Fibroblast of skin of scalp (primary cell): Measurements from ENCODE around the gene DPM3. TPM values are rescaled to one million over a fixed set of nuclear protein-coding genes. Genes with fewer than 3 reads are reported as not detected.
"Not testable (repeated sequence)": the region's sequence is repeated elsewhere in the genome, so short reads cannot be mapped to it uniquely, and the experiment has no call there.

Source experiments
- DNase-seq: peaks from one replicate; pipeline ENCODE4 v3.0.0-alpha.2; 2013
- polyA plus RNA-seq, 2 experiments: library from polyadenylated mRNA; unstranded; fragments of 120-200 nt; gene quantifications; one replicate each; pipeline ENCODE4 v1.2.1, GENCODE V29; 2013; ENCODE audit not compliant: insufficient read length in 2 of 2

The DPM3 gene, protein sequence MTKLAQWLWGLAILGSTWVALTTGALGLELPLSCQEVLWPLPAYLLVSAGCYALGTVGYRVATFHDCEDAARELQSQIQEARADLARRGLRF
- polyA plus RNA-seq (2013, experiment 1 of 2; ENCODE audit: insufficient read length) = 20.4 TPM
- polyA plus RNA-seq (2013, experiment 2 of 2; ENCODE audit: insufficient read length) = 19.8 TPM

DNA sequence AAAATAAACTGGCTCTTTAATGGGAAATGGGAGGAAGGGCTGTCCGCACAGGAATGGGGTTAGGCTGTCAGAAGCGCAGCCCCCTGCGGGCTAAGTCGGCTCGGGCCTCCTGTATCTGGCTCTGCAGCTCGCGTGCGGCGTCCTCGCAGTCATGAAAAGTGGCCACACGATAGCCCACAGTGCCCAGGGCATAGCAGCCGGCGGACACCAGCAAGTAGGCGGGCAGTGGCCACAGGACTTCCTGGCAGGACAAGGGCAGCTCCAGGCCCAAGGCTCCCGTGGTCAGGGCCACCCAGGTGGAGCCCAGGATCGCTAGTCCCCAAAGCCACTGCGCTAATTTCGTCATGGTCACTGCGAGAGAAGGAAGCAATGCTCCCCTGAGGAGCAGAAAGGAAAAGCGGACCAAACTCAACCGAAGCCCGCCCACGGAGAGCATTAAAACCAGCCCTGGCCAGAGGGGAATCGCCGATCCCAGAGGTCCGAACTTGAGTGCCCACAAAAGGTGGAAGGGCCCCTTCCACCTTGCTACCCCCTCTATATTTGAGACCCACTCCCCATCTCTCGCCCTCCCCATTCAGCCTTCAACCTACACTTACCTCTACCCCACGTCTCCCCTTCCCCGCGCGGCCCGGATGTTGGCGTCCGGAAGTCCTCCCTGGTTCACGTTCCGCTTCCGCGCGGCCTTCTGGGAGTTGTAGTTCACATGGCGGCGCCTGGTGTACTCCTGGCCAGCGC, at the start of gene DPM3:
Gene DPM3, minus strand, starts transcription at position 637 of the 735 bp plus-strand sequence. Its CDS starts 291 bp downstream, at position 346.
- DNase-seq = peak; percentile 77

DNA sequence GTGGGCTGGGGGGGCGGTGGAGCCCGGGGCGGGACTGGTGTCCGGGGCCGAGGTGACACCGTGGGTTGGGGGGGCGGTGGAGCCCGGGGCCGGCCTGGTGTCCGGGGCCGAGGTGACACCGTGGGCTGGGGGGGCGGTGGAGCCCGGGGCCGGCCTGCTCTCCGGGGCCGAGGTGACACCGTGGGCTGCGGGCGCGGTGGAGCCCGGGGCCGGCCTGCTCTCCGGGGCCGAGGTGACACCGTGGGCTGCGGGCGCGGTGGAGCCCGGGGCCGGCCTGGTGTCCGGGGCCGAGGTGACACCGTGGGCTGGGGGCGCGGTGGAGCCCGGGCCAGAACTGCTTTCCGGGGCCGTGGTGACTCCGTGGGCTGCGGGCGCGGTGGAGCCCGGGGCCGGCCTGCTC, 49.6 kb upstream of the DPM3 start:
- not testable (repeated sequence) for DNase-seq

DNA sequence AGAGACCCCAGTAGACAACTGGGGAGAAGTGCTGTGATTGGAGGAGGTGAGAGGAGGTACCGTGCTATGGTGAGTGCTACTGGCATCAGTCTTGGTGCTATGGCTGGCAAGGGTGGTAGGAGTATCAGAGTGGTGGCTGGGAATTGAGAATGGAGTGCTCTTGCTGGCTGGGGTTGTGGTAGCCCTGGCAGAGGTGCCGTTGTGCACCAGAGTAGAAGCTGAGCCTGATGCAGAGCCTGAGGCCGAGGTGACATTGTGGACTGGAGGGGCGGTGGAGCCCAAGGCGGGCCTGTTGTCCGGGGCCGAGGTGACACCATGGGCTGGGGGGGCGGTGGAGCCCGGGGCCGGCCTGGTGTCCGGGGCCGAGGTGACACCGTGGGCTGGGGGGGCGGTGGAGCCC, 47.9 kb upstream of the DPM3 start:
- DNase-seq = no peak

DNA sequence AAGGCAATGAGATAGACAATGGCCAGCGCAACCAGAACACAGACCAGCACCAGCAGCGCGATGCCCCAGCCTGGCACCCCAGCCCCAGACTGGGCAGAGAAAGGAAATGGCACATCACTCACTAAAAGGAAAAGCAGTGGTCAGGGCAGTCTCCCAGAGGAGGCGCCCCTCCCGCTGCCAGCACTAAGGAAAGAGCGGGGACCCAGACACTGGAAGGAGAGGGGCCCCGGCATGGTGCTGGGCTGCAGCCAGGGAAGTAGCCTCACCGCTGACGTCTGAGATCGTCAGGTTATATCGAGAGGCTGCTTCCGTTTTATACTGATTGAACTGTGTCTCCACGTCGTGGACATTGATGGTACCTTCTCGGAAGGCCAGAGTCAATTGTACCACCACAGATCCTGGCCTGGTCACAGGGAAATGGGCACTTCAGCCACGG, 47.1 kb upstream of the DPM3 start:
- DNase-seq = no peak

DNA sequence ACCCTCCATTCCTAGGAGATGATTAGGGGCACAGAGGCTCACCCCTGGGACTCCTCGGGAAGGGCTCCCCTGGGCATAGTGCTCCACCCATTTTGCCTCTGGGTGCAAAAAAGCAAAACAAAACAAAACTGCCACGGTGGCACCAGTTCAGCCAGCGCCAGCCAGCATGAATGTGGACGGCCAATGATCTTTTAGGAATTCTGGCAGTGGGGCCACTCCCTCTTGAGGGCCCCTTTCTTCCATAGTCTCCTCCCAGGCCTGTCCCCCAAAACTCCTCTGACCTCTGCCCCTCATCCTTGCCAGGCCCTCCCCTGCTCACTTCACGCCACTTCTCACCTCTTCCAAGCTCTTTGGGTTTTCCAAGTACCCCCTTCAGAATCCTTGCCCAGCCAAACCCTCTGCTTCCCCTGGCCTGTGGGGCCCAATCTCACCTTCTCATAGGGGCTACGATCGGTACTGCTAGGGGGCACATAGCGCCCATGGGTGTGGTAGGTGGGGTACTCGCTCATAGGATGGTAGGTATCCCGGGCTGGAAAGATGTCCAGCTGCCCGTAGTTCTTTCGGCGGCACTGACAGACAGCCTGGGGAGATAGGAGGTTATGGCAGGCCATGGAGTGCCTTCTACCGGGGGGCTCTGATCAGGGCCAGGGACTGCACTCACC, 46.6 kb upstream of the DPM3 start:
- DNase-seq = no peak

DNA sequence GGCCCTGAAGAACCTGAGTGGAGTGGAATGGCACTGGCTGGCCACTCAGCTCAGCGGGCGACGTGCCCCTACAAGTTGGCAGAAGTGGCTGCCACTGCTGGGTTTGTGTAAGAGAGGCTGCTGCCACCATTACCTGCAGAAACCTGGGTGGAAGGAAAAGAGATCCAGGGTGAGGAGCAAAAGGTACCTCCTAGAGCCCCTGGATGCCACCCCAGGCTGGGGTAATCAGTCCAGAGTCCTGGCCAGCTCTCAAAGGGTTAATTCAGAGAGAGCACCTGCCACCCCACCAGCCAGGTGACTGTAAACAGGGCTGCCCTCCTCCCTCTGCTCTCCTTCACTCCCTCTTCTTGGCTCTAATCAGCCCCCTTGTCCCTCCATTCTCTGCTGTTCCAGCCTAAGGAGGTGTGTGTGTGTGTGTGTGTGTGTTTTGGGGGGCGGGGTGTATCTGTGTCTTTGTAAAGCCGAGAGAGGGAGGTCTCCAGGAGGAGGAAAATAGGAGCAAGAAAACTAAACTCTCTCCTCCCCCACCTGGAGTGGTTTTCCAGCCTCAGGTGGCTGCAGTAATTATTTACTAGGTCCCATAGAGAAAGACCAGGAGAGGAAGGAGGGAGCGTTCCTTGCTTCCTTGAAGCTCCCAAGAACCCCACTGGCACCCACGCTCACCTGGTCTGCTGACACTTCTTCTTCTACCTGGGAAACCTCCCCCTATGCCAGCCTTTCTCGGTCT, 45.9 kb upstream of the DPM3 start:
- no peak for DNase-seq

DNA sequence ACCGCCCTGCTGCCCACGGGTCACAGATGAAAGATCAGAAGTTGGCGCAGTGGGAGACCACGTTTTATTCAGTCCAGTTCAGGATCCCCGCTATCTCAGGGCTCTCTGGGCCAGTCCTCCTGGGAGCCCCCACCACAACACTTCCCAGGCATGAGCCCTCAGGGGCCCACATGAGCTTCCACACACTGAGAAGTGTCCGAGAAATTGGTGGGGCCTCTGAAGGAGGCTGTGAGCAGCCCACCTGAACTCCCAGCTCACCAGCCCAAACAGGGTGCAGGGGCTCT, 45.4 kb upstream of the DPM3 start:
- no peak for DNase-seq

DNA sequence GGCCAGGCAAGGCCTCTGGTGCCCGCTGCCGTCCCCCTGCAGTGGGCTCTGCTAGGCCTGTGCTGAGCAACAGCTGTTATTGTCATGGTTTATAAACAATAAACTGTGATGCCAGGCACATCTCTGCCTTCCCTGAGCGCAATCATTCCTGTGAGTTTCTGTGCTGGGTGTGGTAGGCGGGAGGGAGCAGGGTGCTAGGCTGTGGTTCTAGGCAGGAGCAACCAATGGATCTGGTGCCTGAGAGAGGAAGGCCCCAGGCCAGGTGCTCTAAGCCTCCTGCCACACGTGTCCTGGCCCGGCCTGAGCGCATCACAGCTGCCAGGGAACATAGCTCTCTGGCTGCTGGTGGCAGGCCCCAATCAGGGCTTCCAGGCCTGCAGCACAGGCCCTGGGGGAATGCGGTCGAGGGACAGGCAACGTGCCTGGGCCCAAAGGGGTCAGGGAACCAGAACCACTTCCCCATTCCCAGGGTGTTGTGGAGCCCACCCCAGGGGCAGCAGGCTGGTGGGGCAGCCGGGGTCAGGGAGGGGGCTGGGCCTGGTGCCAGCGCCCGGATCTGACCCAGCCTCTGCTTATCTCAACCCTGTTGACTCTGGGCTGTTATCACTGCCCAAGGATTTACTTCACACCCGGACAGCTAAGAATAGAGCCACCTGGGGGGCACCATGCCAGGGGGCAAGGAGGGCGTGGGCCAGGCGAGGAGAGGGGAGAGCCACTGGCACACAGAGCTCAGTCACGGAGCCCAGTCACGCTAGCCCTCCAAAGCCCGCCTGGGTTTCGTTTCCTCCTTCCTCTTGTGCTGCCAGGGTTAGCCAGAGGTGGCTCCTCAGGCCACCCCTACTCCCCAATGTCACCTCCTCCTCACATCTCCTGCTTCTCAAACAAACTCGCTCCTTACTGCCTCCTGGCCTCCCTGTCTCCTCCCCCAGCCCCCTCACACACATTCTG, 44.8 kb upstream of the DPM3 start:
- DNase-seq = no peak

DNA sequence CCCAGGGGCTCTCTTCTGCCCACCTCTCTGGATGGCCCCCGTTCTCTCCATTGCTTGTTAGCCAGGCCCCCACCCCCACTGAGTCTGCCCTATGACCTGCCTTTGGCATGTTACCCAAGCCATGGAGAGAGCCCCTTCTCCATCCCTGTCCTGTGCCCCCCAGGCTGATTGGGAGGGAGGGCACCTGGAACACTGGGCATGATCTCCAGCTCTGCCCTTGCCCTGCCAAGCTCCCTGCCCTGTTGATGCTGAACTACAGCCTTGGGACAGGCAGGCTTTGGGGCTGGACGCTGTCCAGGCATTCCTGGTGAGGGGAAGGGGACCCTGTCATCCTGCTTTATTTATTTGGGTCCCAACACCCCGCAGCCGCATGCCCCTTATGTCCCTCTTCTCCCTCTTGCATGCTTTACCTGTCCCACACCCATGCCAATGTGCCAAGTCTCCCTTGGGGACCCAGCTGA, 44.0 kb upstream of the DPM3 start:
- no peak for DNase-seq

DNA sequence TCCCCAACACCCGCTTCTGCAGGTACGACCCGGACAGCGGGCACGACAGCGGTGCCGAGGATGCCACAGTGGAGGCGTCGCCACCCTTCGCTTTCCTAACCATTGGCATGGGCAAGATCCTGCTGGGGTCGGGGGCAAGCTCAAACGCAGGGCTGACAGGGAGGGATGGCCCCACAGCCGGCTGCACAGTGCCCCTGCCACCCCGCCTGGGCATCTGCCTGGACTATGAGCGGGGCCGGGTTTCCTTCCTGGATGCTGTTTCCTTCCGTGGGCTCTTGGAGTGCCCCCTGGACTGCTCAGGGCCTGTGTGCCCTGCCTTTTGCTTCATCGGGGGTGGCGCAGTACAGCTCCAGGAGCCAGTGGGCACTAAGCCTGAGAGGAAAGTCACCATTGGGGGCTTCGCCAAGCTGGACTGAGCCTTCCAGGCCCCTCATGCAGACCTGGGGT, 43.5 kb upstream of the DPM3 start:
- DNase-seq = no peak

DNA sequence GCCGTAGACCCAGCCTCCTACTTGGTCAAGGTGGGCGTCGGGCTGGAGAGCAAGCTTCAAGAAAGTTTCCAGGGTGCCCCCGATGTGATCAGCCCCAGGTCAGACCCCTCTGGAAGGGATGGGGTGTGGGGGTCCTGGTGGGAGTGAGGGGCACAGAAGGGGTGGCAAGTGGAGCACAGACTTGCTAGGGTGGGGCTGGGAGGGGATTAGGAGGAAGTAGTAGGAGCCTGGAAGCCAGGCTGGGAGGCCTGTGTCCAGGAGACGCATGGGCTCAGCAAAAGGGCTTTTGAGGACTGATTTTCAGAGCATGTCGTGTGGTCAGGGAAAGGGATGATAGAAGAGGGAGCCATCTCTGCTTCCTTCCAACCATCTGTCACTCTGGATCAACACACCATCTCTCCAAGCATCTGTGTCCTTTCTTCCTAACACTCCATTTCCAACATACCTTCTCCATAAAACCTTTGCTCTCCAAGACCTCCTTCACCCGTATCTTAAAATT, 41.8 kb upstream of the DPM3 start:
- DNase-seq = no peak

DNA sequence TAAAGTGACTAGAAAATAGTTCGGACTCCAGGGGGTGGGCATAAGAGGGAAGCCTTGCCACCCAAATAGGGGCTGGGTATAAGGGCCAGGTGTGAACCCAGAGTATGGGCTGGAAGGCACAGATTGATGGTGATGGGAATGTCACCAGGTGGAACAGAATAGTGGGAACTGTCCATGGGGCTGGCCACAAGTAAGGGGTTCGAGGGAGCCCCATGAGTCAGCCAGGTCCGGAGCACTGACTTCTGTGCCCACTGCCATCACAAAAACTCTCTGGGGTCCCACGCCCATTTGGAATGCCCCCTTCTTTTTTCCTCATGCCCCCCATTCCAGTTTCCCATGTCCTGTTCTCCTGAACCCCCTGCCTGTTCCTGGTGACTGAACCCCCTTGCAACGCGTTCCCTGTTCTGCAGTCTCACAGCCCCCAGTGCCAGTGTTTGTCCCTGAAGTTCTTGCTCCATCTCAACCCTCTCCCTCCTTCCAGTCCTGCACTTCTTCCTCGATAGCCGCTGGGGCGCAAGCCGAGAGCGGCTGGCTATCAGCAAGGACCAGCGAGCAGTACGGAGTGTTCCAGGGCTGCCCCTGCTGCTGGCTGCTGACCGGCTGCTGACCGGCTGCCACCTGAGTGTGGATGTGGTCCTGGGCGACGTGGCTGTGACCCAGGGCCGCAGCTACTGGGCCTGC, 41.2 kb upstream of the DPM3 start:
- no peak for DNase-seq

DNA sequence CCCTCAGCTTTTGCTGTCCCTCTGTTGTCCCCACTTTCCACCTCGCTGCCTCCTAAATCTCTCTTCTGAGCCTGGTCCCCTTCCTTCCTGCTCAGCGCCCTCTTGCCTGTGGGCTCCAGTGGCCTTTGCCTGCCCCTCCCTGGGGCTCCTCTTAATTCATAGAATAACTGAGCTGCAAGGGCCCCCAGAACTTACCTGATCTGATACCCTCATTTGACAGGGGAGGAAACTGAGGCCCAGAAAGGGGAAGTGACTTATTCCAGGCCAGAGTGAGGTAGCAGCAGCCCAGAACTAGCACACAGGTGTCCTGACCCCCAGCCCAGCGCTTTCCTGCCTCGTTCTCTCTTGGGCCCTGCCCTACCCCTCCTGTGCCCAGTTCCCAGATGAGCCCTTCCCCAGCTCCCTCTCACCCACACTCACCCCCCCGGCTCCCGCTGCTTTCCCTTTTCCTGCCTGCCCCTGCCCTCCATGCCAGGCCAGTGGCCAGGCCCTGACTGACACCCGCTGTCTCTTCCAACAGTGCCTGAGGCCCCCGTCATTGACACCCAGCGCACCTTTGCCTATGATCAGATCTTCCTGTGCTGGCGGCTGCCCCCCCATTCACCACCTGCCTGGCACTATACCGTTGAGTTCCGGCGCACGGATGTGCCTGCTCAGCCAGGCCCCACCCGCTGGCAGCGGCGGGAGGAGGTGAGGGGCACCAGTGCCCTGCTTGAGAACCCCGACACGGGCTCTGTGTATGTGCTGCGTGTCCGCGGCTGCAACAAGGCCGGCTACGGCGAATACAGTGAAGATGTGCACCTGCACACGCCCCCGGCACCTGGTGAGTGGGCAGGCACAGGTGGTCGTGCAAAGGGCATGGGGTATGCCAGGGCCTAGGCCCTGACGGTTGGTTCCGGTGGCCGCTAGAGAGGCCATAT, 39.0 kb upstream of the DPM3 start:
- DNase-seq = no peak

DNA sequence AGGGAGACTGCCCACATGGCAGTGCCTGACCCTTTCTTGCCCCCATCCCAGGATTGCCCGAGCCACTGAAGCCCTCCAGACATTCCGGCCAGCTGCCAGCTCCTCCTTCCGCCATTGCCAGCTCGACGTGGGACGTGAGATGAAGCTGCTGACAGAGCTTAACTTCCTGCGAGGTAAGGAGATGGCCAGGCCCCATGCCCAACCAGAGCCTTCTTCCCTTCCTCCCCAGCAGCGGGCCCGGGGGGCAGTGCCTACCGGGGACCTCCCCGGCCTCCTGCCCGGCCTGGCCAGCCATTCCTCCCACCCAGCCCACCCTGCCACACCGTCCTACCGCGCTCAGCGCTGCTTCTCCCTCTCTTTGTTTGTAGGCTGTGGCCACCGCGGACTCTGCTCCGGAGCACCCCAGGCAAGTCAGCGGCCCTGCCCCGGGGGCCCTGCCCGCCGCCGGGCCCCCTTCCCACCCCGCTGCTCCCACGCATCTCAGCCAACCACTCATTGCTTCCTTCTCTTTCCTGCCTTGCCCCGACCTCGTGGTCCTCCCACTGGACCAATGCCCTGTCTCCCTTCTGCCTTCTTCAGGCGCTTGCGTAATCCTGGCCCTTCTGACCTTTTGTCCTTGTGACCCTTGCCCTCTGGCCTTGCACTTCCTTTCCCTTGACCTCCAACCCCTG, 38.2 kb upstream of the DPM3 start:
- DNase-seq = no peak

DNA sequence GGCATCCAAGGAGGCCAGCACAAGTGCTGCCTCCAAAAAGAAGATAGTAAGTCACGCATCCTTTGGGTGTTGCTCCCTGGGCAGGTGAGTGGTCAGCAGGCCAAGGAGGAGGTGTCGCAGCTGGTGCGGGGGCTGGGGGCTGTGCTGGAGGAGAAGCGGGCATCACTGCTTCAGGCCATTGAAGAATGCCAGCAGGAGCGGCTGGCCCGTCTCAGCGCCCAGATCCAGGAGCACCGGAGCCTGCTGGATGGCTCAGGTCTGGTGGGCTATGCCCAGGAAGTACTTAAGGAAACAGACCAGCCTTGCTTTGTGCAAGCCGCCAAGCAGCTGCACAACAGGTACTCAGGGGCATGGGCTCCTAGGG, 37.6 kb upstream of the DPM3 start:
- DNase-seq = no peak

DNA sequence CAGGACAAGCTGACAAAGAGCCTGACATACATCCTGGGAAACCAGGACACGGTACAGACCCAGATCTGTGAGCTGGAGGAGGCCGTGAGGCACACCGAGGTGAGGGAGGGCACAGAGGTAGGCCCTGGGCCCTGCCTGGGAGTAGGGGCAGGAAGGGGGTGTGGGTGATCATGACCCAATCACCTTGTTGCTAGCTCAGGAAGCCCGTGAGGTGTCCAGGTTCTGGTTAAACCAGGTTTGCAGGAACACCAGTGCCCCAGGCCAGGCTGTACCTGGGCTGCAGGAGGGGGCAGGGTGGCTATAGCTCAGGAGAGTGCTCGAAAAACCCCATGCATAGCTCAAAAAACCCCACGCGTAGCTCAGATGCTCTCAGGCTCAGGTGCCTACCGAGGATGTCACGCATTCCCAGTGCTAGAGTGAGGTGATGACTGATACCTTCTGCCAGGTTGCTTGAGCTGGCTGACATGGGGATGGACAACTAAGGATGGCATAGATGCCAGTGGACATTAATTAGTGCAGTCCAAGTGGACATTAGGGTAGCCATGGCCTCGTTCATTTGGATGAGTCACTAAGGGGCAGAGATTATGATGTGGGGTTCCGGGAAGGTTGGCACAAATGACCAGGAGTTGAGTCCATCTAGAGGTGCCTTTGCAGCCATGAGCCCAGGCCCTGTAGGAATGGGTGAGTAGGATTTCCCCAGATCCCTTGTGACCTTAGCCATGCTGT, 37.0 kb upstream of the DPM3 start:
- no peak for DNase-seq

DNA sequence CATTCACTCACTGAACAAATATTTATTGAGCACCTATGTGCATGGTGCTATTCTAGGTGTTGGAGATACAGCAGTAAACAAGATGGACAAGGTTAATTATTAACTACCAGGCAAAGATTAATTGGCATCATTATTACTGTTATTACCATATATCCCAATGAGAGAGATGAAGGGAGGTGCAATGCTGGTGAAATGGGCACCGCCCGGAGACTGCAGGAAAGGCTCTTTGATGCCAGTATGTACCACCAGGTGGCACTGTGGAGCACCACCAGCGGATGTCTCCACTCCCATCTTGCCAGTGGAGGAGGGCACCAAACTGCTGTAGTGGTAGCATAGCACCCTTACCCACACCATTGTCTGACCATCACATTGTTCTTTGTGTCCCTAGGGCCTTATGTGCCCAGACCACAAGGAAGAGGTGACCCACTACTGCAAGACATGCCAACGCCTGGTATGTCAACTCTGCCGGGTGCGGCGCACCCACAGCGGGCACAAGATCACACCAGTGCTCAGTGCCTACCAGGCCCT, 36.3 kb upstream of the DPM3 start:
- DNase-seq = peak; percentile 74

DNA sequence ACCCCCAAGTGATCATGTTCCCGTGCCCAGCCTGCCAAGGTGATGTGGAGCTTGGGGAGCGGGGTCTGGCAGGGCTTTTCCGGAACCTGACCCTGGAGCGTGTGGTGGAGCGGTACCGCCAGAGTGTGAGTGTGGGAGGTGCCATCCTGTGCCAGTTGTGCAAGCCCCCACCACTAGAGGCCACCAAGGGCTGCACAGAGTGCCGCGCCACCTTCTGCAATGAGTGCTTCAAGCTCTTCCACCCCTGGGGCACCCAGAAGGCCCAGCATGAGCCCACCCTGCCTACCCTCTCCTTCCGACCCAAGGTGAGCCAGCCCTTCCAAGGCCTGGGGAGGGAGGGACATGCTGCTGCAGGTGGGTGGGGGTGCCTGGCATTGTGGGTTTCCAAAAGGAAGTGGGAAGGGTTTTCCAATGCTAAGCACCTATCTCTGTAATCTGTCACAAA, 35.6 kb upstream of the DPM3 start:
- DNase-seq = no peak
